ENCODE measurements around the gene MRPS18B. TPM values are rescaled to one million over a fixed set of nuclear protein-coding genes. Genes with fewer than 3 reads are reported as not detected.
A peak's percentile ranks its signal among the peaks of the same experiment; 100 is the strongest.

Gene MRPS18B
- total RNA-seq, 4 donors from 2014 or later, result 35.7 to 67.4 (median 43.0) TPM

- DNase-seq (ENCODE audit: low spot score) (no peak), ATAC-seq (ENCODE audit: low FRiP score) (no peak)
These were observed 694 bp downstream of the MRPS18B start for GRCh38 chr6:30618270-30618797.

GRCh38 chr6:30619561-30619960 is 1.9 kb downstream of the MRPS18B start:
- TF ChIP-seq CTCF (IDR thresholded peaks at IDR 0.05), result no peak
- ATAC-seq (ENCODE audit: low FRiP score) (no peak), DNase-seq (ENCODE audit: low spot score) (no peak)

More at GRCh38 chr6:30618270-30618797, 694 bp downstream of the MRPS18B start:
- no peak for TF ChIP-seq CTCF (IDR thresholded peaks at IDR 0.05)

GRCh38 chr6:30625511-30625910 is 7.9 kb downstream of the MRPS18B start:
- no peak for ATAC-seq (ENCODE audit: low FRiP score)
- no peak for DNase-seq (ENCODE audit: low spot score)
- TF ChIP-seq CTCF (IDR thresholded peaks at IDR 0.05), result no peak

GRCh38 chr6:30626484-30627366 is 9.1 kb downstream of the MRPS18B start, which contains the start of gene ATAT1:
TSS of gene ATAT1 (plus strand) at chr6:30626874.
- DNase-seq (ENCODE audit: low spot score) (peak; percentile 79), ATAC-seq (ENCODE audit: low FRiP score) (peak; percentile 86)
- TF ChIP-seq CTCF (IDR thresholded peaks at IDR 0.05), result no peak

- no peak for TF ChIP-seq CTCF (IDR thresholded peaks at IDR 0.05)
- no peak for ATAC-seq (ENCODE audit: low FRiP score)
- DNase-seq (ENCODE audit: low spot score), result no peak
These were observed 18.2 kb downstream of the MRPS18B start for GRCh38 chr6:30635834-30636233.

GRCh38 chr6:30640481-30640880 is 22.8 kb downstream of the MRPS18B start:
- ATAC-seq (ENCODE audit: low FRiP score), result no peak
- DNase-seq (ENCODE audit: low spot score), result no peak
- no peak for TF ChIP-seq CTCF (IDR thresholded peaks at IDR 0.05)

All from omental fat pad (tissue), 4 donors.